Measurements from ENCODE around the gene TPMT. TPM values are rescaled to one million over a fixed set of nuclear protein-coding genes. Genes with fewer than 3 reads are reported as not detected.
A peak's percentile ranks its signal among the peaks of the same experiment; 100 is the strongest.
"Not testable (repeated sequence)": the region's sequence is repeated elsewhere in the genome, so short reads cannot be mapped to it uniquely, and the experiment has no call there.

TPMT gene
- total RNA-seq, 2 experiments from 2014 or later = 6.6 to 7.0 TPM

DNA sequence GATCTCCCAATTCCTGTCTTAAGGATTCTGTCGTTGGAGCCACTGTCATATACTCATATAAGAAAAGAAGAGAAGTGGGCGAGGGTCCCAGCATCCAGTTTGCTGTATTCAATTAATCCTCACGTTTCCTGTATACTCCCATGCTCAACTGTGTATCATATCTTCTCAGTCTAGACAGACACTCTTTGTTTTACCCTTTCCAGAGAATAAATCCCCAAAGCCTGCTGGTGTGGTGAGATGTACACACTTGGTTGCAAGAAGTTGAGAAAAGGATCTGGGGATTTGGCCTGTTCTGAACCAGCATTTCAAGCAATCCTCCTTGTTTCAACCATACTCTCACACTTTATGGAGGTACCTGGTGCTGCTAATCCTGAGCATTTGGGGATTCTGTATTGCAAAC is 3.1 kb downstream of the TPMT start:
- H3K9me3 Mint-ChIP-seq = no peaks in the 10 kb centered on the region
- POLR2A ChIA-PET = interaction anchor here (0.6 kb wide), 1 partner anchor 10 kb away, joined by 4 read pairs; no protein-coding TSS in a partner anchor
- intact Hi-C loops (cut with micrococcal nuclease) = no loop called here
- H3K4me1 Mint-ChIP-seq (ENCODE audit: low read depth) = peaks cover 38% of the 10 kb centered on the region
- TF ChIP-seq, protein P1, sequence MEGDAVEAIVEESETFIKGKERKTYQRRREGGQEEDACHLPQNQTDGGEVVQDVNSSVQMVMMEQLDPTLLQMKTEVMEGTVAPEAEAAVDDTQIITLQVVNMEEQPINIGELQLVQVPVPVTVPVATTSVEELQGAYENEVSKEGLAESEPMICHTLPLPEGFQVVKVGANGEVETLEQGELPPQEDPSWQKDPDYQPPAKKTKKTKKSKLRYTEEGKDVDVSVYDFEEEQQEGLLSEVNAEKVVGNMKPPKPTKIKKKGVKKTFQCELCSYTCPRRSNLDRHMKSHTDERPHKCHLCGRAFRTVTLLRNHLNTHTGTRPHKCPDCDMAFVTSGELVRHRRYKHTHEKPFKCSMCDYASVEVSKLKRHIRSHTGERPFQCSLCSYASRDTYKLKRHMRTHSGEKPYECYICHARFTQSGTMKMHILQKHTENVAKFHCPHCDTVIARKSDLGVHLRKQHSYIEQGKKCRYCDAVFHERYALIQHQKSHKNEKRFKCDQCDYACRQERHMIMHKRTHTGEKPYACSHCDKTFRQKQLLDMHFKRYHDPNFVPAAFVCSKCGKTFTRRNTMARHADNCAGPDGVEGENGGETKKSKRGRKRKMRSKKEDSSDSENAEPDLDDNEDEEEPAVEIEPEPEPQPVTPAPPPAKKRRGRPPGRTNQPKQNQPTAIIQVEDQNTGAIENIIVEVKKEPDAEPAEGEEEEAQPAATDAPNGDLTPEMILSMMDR (IDR thresholded peaks at IDR 0.05) = no peak
- no peak overlapping the region for H3K4me3 Mint-ChIP-seq
- no peaks in the 10 kb centered on the region for H3K27me3 Mint-ChIP-seq
- ATAC-seq (no peak), DNase-seq (no peak)
- peaks cover 6% of the 10 kb centered on the region for H3K36me3 Mint-ChIP-seq (ENCODE audit: low read depth)
- CTCF ChIA-PET = no interaction called here
- no peak overlapping the region for H3K27ac Mint-ChIP-seq

DNA sequence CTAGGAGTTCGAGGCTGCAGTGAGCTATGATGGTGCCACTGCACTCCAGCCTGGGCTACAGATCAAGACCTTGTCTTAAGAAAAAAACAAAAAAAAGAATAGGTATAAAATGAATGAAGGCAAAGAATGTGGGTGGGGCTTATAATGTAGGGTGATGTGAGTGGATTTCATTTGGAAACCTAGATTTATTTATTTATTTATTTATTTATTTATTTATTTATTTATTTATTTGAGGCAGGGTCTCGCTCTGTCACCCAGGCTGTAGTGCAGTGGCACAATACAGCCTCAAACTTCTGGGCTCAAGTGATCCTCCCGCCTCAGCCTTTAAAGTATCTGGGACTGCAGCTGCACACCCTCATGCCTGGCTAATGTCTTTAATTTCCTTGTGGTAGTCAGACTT is 3.5 kb downstream of the TPMT start:
- POLR2A ChIA-PET; ATAC-seq; H3K4me3 Mint-ChIP-seq; H3K9me3 Mint-ChIP-seq; intact Hi-C loops (cut with micrococcal nuclease); H3K27ac Mint-ChIP-seq; CTCF ChIA-PET; H3K27me3 Mint-ChIP-seq; H3K36me3 Mint-ChIP-seq (ENCODE audit: low read depth); DNase-seq: not testable (repeated sequence)
- peaks cover 37% of the 10 kb centered on the region for H3K4me1 Mint-ChIP-seq (ENCODE audit: low read depth)

DNA sequence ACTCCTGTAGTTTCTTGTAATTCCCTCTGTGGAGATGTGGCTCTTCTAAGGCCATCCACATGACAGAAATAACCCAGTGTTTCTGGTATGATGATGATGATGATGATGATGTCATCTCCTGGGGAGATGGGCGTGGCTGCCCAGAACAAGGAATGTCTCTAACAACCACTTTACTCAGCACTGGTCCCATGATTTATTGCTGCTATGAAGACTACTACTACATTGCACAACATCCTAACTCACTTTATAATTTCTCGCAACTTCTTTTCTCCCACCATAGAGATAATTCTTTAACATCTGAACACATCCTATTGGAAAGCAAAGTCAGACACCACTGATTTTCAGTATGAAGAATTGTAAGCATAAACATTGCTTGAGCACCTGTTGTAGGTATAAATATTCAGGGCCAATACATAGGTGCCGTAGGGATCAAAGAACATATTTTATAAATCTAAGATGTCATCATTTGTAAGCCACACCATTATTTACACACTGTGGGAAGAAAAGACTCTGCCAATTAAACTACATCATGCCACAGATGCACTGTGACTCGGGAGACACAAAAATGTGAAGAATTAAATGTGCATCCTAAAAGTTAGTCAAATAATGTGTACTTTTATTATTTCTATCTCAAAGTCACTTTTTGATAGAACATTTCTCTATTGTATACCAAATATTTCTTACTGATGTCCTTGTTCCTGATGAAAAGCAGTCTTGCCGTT is 6.4 kb downstream of the TPMT start:
- Mint-ChIP-seq H3K9me3 (no peaks in the 10 kb centered on the region), H3K27ac (no peak overlapping the region), H3K36me3 (ENCODE audit: low read depth) (peaks cover 6% of the 10 kb centered on the region), H3K4me1 (ENCODE audit: low read depth) (peaks cover 26% of the 10 kb centered on the region), H3K4me3 (no peak overlapping the region), H3K27me3 (no peaks in the 10 kb centered on the region)
- no peak for DNase-seq
- ChIA-PET CTCF (no interaction called here), POLR2A (no interaction called here)
- no peak for ATAC-seq
- TF ChIP-seq, protein P1 (IDR thresholded peaks at IDR 0.05) = no peak
- intact Hi-C loops (cut with micrococcal nuclease) = no loop called here

DNA sequence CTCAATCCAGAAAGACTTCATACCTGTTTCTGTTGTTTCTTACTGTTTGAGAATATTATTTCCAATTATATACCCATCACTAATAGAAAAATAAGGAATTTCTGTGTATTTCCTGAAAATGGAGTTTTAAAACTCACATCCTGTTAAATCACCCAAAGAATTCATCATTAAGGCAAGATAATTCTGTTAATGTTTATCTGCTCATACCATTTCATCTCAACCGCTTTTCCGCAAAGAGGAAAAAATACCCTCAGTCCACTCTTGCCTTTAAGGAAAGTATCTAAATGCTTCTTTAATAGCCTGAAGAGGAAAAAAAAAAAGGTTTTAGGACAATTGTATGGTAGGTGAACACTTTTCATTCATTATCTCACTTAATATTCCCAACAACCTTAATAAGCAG is 7.3 kb downstream of the TPMT start:
- intact Hi-C loops (cut with micrococcal nuclease) = no loop called here
- TF ChIP-seq, protein P1 (IDR thresholded peaks at IDR 0.05) = no peak
- no peaks in the 10 kb centered on the region for H3K27me3 Mint-ChIP-seq
- ChIA-PET CTCF (no interaction called here), POLR2A (no interaction called here)
- H3K4me3 Mint-ChIP-seq = no peak overlapping the region
- ATAC-seq = no peak
- peaks cover 17% of the 10 kb centered on the region for H3K4me1 Mint-ChIP-seq (ENCODE audit: low read depth)
- DNase-seq = no peak
- no peak overlapping the region for H3K27ac Mint-ChIP-seq
- H3K9me3 Mint-ChIP-seq = no peaks in the 10 kb centered on the region
- peaks cover 11% of the 10 kb centered on the region for H3K36me3 Mint-ChIP-seq (ENCODE audit: low read depth)

DNA sequence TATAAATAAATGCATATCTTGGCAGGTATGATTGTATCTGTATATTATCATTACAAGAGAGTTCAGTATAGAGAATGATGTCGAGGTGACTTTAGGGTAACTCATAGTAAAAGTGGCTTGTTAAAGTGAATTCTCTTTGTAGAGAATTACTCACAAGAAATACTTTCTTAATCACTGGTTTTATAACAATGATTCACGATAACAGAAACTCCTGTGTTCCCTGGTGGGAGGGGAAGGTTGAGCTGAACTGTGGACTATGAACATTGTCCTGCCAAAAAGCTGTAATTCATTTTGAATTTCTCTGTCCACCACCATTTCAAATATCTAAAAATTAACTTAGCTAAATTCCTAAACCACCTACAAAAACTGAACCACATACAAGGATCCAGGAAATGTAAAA is 7.7 kb downstream of the TPMT start:
- CTCF ChIA-PET = no interaction called here
- peaks cover 12% of the 10 kb centered on the region for H3K4me1 Mint-ChIP-seq (ENCODE audit: low read depth)
- peak; percentile 45 for ATAC-seq
- no peaks in the 10 kb centered on the region for H3K9me3 Mint-ChIP-seq
- no peaks in the 10 kb centered on the region for H3K27me3 Mint-ChIP-seq
- intact Hi-C loops (cut with micrococcal nuclease) = no loop called here
- TF ChIP-seq, protein P1 (IDR thresholded peaks at IDR 0.05) = no peak
- no peak for DNase-seq
- H3K27ac Mint-ChIP-seq = no peak overlapping the region
- H3K4me3 Mint-ChIP-seq = no peak overlapping the region
- POLR2A ChIA-PET = no interaction called here
- peaks cover 14% of the 10 kb centered on the region for H3K36me3 Mint-ChIP-seq (ENCODE audit: low read depth)

DNA sequence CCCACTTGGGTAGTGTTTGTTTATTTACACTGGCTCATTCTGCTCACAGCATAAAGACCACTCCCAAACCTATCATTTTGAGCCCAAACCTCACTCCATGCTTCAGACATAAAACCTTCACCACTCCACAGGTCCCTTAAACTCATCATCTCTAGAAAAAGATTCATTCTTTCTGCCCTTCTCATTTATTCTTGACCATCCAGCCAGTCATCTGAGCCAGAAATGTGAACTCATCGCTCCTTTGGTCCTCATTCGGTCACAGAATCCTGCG is 12.4 kb downstream of the TPMT start:
- no peaks in the 10 kb centered on the region for H3K9me3 Mint-ChIP-seq

More for the DNA sequence above, 12.4 kb downstream of the TPMT start:
- Mint-ChIP-seq H3K27me3 (no peaks in the 10 kb centered on the region), H3K27ac (no peak overlapping the region), H3K4me3 (no peak overlapping the region), H3K36me3 (ENCODE audit: low read depth) (peaks cover 25% of the 10 kb centered on the region), H3K4me1 (ENCODE audit: low read depth) (peaks cover 6% of the 10 kb centered on the region)
- no peak for DNase-seq
- no peak for ATAC-seq
- intact Hi-C loops (cut with micrococcal nuclease) = no loop called here
- CTCF ChIA-PET = no interaction called here
- POLR2A ChIA-PET = no interaction called here
- TF ChIP-seq, protein P1 (IDR thresholded peaks at IDR 0.05) = no peak
